Measurements from ENCODE around the gene CCDC82. TPM values are rescaled to one million over a fixed set of nuclear protein-coding genes. Genes with fewer than 3 reads are reported as not detected.

CCDC82 gene
- total and polyA plus RNA-seq, 2 of the 4 experiments (the other 2 are of a cell fraction) = 4.1 to 9.4 TPM

GRCh38 chr11:96335388-96335787 is 54.3 kb downstream of the CCDC82 start:
- dilution Hi-C loops (cut with HindIII; ENCODE audit: low sequenced_read_pairs, unreplicated experiment) = no loop called here
- H2BK120ac ChIP-seq (ENCODE audit: low read depth, low read length) = peak overlapping the region; percentile 25; the same call in 1 of the 2 replicates
- H2AK5ac ChIP-seq (ENCODE audit: low read depth, low read length) = peak overlapping the region; percentile 23; the same call in 1 of the 2 replicates
- POLR2A ChIA-PET (ENCODE audit: unreplicated experiment) = no interaction called here
- peaks cover 1% of the 10 kb centered on the region; the same call in 1 of the 2 replicates for H3K36me3 ChIP-seq (ENCODE audit: control insufficient read depth, insufficient read depth, low read length)
- no peak overlapping the region for H3K18ac ChIP-seq (ENCODE audit: low read depth, low read length)
- H3K14ac ChIP-seq (replicated peaks; ENCODE audit: low read depth, low read length) = peak overlapping the region; percentile 18; the same call in 1 of the 2 replicates
- H2BK20ac ChIP-seq (ENCODE audit: low read depth, low read length) = 0 out of 2 replicates have a peak overlapping the region, but pooled peaks have one; percentile 6
- CTCF ChIA-PET = interaction anchor here (0.6 kb wide), 1 partner anchor 97 kb away, joined by 3 read pairs; no protein-coding TSS in a partner anchor
- no peak overlapping the region for H2AK9ac ChIP-seq (replicated peaks; ENCODE audit: low read depth, low read length, poor library complexity)
- H4K8ac ChIP-seq (ENCODE audit: low read depth in 2 of 2, low read length in 2 of 2) = 0 out of 4 replicates have a peak overlapping the region, but pooled peaks have one; percentile 22 to 25
- no TSS peak for BruUV-seq (replicated peaks)
- H4K5ac ChIP-seq (ENCODE audit: low read depth, low read length) = no peak overlapping the region
- H3K27ac ChIP-seq (ENCODE audit: insufficient read depth, low read length) = peak overlapping the region; percentile 51; the same call in 1 of the 2 replicates
- H3K4me3 ChIP-seq (ENCODE audit: insufficient read depth, low read depth, low read length) = no peak overlapping the region
- intact Hi-C loops (cut with micrococcal nuclease) = loop anchor here (2.0 to 5.0 kb wide), 2 partner anchors 243 to 343 kb away; no protein-coding TSS in a partner anchor
- no peak overlapping the region for H3K9ac ChIP-seq (ENCODE audit: low read depth, low read length)
- WGBS, 2 experiments (ENCODE audit: extremely low coverage in 2 of 2, insufficient read length in 1 of 2) = 30% methylated on average over 2 of the region's 4 CpGs; no CpG with 5 or more reads in 1 of the 2 experiments
- peak overlapping the region; percentile 33; the same call in 1 of the 2 replicates for H4K91ac ChIP-seq (ENCODE audit: insufficient read depth, low read depth, low read length)
- no peak for TF ChIP-seq MAZ (IDR thresholded peaks at IDR 0.05; ENCODE audit: borderline replicate concordance, low read depth, low read length)
- no peak for TF ChIP-seq NFE2L2 (IDR thresholded peaks at IDR 0.05; ENCODE audit: low read depth, low read length)
- no peak for TF ChIP-seq FOS (IDR thresholded peaks at IDR 0.05; ENCODE audit: low read depth, low read length)
- peak; percentile 92 for TF ChIP-seq CEBPB (IDR thresholded peaks at IDR 0.05; ENCODE audit: low read depth, low read length)
- TF ChIP-seq MAFK (IDR thresholded peaks at IDR 0.05; ENCODE audit: low read depth, low read length) = no peak
- no peaks in the 10 kb centered on the region for H3K27me3 ChIP-seq (ENCODE audit: control insufficient read depth, insufficient read depth, low read length)
- peaks cover 2% of the 10 kb centered on the region; the same call in 1 of the 2 replicates for H4K20me1 ChIP-seq (ENCODE audit: insufficient read depth, low read length)
- DNase-seq (peak; percentile 52), ATAC-seq (ENCODE audit: low read depth) (peak; percentile 3; the same call in 1 of the 2 replicates)
- peaks cover 24 to 85% of the 10 kb centered on the region in 2 experiments for H3K79me1 ChIP-seq (ENCODE audit: low read depth in 1 of 2, low read length in 2 of 2)
- peak overlapping the region; percentile 41; the same call in 1 of the 2 replicates for H3K4ac ChIP-seq (ENCODE audit: low read depth, low read length)
- peaks cover 32% of the 10 kb centered on the region for H3K4me1 ChIP-seq (ENCODE audit: control insufficient read depth, insufficient read depth, low read length)
- H3K9me1 ChIP-seq (ENCODE audit: insufficient read depth, low read length) = peaks cover 25% of the 10 kb centered on the region
- in situ Hi-C loops (cut with MboI; ENCODE audit: low sequenced_read_pairs) = no loop called here
- H2BK5ac ChIP-seq (ENCODE audit: low read depth, low read length, poor library complexity, severe bottlenecking) = peak overlapping the region; percentile 38
- H2AFZ ChIP-seq (replicated peaks; ENCODE audit: low read length, poor library complexity) = no peak overlapping the region
- peak overlapping the region; percentile 28; the same call in 1 of the 2 replicates for H3K23ac ChIP-seq (ENCODE audit: low read depth, low read length)
- H2BK15ac ChIP-seq (ENCODE audit: low read depth, low read length) = peak overlapping the region; percentile 37; the same call in 1 of the 3 replicates
- peak overlapping the region; percentile 13 for H3K4me2 ChIP-seq (ENCODE audit: low read depth, low read length)
- H3K9me3 ChIP-seq (ENCODE audit: control insufficient read depth, insufficient read depth, low read length) = no peaks in the 10 kb centered on the region
- no peak overlapping the region for H3K56ac ChIP-seq (ENCODE audit: extremely low read depth, insufficient read depth, low read length)

Measured in IMR-90 (cell line).